PC-9 (cell line): ENCODE measurements around the gene OR13J1. TPM values are rescaled to one million over a fixed set of nuclear protein-coding genes. Genes with fewer than 3 reads are reported as not detected.

Experiments
- BruUV-seq: library from RNA; stranded (reverse); fragments of 400-500 nt; replicated peaks from 2 replicates; lab custom pipeline; 2021; lab: Mats Ljungman, UMichigan
- CTCF ChIA-PET: fragments of 300-600 bp; sonication (Branson Sonifier 250); formaldehyde crosslinking; loops from one replicate; lab custom pipeline; 2022; ENCODE audit warnings: antibody characterized with exemption; lab: Charles Lee
- POLR2A ChIA-PET: fragments of 300-600 bp; sonication (Branson Sonifier 250); formaldehyde crosslinking; loops from one replicate; lab custom pipeline; 2022; ENCODE audit warnings: antibody characterized with exemption; ENCODE audit not compliant: unreplicated experiment; lab: Charles Lee
- DNase-seq, 2 experiments: peaks; one replicate each; pipeline versions ENCODE4 v3.0.0 to v3.0.0-alpha.2; 2015 to 2022; ENCODE audit warnings: mixed read lengths in 1 of 2
- H2AFZ ChIP-seq: fragments of 200-600 bp; sonication (generic); 2 replicates; pipeline ENCODE4 v1.8.1; 2017; ENCODE audit warnings: antibody characterized with exemption
- H3F3A ChIP-seq: fragments of 200-600 bp; sonication (generic); 2 replicates; pipeline ENCODE4 v1.8.1; 2017; ENCODE audit warnings: antibody characterized with exemption, mild to moderate bottlenecking, low read depth; ENCODE audit not compliant: insufficient read depth
- H3K27ac ChIP-seq: fragments of 200-600 bp; sonication (generic); 2 replicates; pipeline ENCODE4 v1.6.1; 2016; ENCODE audit warnings: mixed run types
- H3K27me3 ChIP-seq: fragments of 200-600 bp; sonication (generic); 2 replicates; pipeline ENCODE4 v1.6.1; 2016; ENCODE audit warnings: low read depth, mixed run types; ENCODE audit not compliant: insufficient read depth
- H3K36me3 ChIP-seq: fragments of 200-600 bp; sonication (generic); 2 replicates; pipeline ENCODE4 v1.6.1; 2016; ENCODE audit warnings: low read depth, mixed run types
- H3K4me1 ChIP-seq: fragments of 200-600 bp; sonication (generic); replicated peaks from 2 replicates; pipeline ENCODE4 v1.6.1; 2016; ENCODE audit warnings: mixed run types; ENCODE audit not compliant: insufficient read depth
- H3K4me2 ChIP-seq: fragments of 200-600 bp; sonication (generic); 2 replicates; pipeline ENCODE4 v1.6.1; 2017; ENCODE audit warnings: mixed run types
- H3K4me3 ChIP-seq: fragments of 200-600 bp; sonication (generic); 2 replicates; pipeline ENCODE4 v1.6.1; 2016; ENCODE audit warnings: mixed run types
- H3K79me2 ChIP-seq: fragments of 200-600 bp; sonication (generic); 2 replicates; pipeline ENCODE4 v1.6.1; 2017; ENCODE audit warnings: low read depth, mixed run types
- H3K9me2 ChIP-seq: fragments of 200-600 bp; sonication (generic); 2 replicates; pipeline ENCODE4 v1.8.1; 2017; ENCODE audit warnings: mild to moderate bottlenecking; ENCODE audit not compliant: insufficient read depth
- H3K9me3 ChIP-seq: fragments of 200-600 bp; sonication (generic); 2 replicates; pipeline ENCODE4 v1.8.1; 2016; ENCODE audit warnings: low read depth; ENCODE audit not compliant: insufficient read depth
- H4K20me1 ChIP-seq: fragments of 200-600 bp; sonication (generic); 2 replicates; pipeline ENCODE4 v1.8.1; 2017; ENCODE audit not compliant: insufficient read depth
- CTCF ChIP-seq: fragments of 200-600 bp; sonication (generic); conservative IDR thresholded peaks from 2 replicates; pipeline ENCODE4 v1.6.1; 2017; ENCODE audit warnings: mixed run types, antibody characterized with exemption, mild to moderate bottlenecking, moderate library complexity
- EZH2 ChIP-seq: fragments of 200-600 bp; sonication (generic); IDR thresholded peaks from 2 replicates; pipeline ENCODE4 v1.8.0; 2017; ENCODE audit warnings: antibody characterized with exemption, low read depth
- intact Hi-C: fragments of 100-400 bp; cut with micrococcal nuclease; formaldehyde crosslinking; loops from one replicate; pipeline ENCODE4 v1.10.0; 2022; ENCODE audit not compliant: unreplicated experiment
- total RNA-seq: library from RNA; stranded (reverse); gene quantifications from 2 replicates; pipeline ENCODE4 v1.2.3, GENCODE V29; 2021

The OR13J1 gene
- total RNA-seq, 1 experiment from 2014 or later: not detected

- Histone ChIP-seq H3K4me2 (no peak overlapping the region), H3F3A (no peaks in the 10 kb centered on the region; the same call in 1 of the 2 replicates), H3K27ac (no peak overlapping the region), H3K4me3 (no peak overlapping the region), H3K9me3 (no peaks in the 10 kb centered on the region), H2AFZ (no peak overlapping the region), H3K9me2 (no peaks in the 10 kb centered on the region), H3K4me1 (peaks cover 12% of the 10 kb centered on the region), H3K36me3 (no peaks in the 10 kb centered on the region), H3K27me3 (no peaks in the 10 kb centered on the region), H4K20me1 (no peaks in the 10 kb centered on the region), H3K79me2 (no peaks in the 10 kb centered on the region)
- DNase-seq: no peak
- intact Hi-C loops: no loop called here
- no peak for TF ChIP-seq EZH2
- no peak for TF ChIP-seq CTCF
- CTCF ChIA-PET: no interaction called here
- POLR2A ChIA-PET: no interaction called here
- no TSS peak for BruUV-seq
These were observed 33.6 kb downstream of the OR13J1 start for GRCh38 chr9:35836595-35836994.

GRCh38 chr9:35835766-35836165, 34.4 kb downstream of the OR13J1 start:
- CTCF ChIA-PET: no interaction called here
- intact Hi-C loops: no loop called here

GRCh38 chr9:35835216-35835632, 35.0 kb downstream of the OR13J1 start:
- Histone ChIP-seq H3K27me3 (no peaks in the 10 kb centered on the region), H4K20me1 (no peaks in the 10 kb centered on the region), H3K36me3 (no peaks in the 10 kb centered on the region), H3K4me2 (no peak overlapping the region), H3K4me3 (no peak overlapping the region), H3K4me1 (peaks cover 12% of the 10 kb centered on the region), H3K9me2 (no peaks in the 10 kb centered on the region), H2AFZ (no peak overlapping the region), H3K27ac (no peak overlapping the region), H3K9me3 (no peaks in the 10 kb centered on the region), H3K79me2 (no peaks in the 10 kb centered on the region), H3F3A (no peaks in the 10 kb centered on the region; the same call in 1 of the 2 replicates)
- ChIA-PET CTCF (no interaction called here), POLR2A (no interaction called here)
- intact Hi-C loops: no loop called here
- no TSS peak for BruUV-seq
- no peak; the same call in 1 of the 2 replicates for TF ChIP-seq CTCF
- no peak for TF ChIP-seq EZH2
- DNase-seq: no peak

More at GRCh38 chr9:35835766-35836165, 34.4 kb downstream of the OR13J1 start:
- TF ChIP-seq EZH2 (no peak), CTCF (no peak)
- Histone ChIP-seq H3K79me2 (no peaks in the 10 kb centered on the region), H3K27me3 (no peaks in the 10 kb centered on the region), H3K4me2 (no peak overlapping the region), H4K20me1 (no peaks in the 10 kb centered on the region), H3K27ac (no peak overlapping the region), H2AFZ (no peak overlapping the region), H3K36me3 (no peaks in the 10 kb centered on the region), H3K9me2 (no peaks in the 10 kb centered on the region), H3K9me3 (no peaks in the 10 kb centered on the region), H3F3A (no peaks in the 10 kb centered on the region; the same call in 1 of the 2 replicates), H3K4me3 (no peak overlapping the region), H3K4me1 (peaks cover 12% of the 10 kb centered on the region)
- no peak for DNase-seq
- BruUV-seq: no TSS peak
- POLR2A ChIA-PET: no interaction called here
